HCT116 (cell line): Measurements from ENCODE around the gene RAB33B. TPM values are rescaled to one million over a fixed set of nuclear protein-coding genes. Genes with fewer than 3 reads are reported as not detected.

Experiments
- ATAC-seq: fragments of 200-7000 bp; cut with Tn5 transposase; 2 replicates; pipeline ENCODE4 v1.9.1; 2020; ENCODE audit warnings: mild to moderate bottlenecking, moderate library complexity
- BruUV-seq: library from RNA; stranded (reverse); fragments of 400-500 nt; replicated peaks from 2 replicates; lab custom pipeline; 2021; lab: Mats Ljungman, UMichigan
- CTCF ChIA-PET: fragments of 300-600 bp; sonication (Branson Sonifier 250); formaldehyde crosslinking; loops from one replicate; lab custom pipeline; 2021; ENCODE audit warnings: antibody characterized with exemption; lab: Charles Lee
- POLR2A ChIA-PET: fragments of 300-600, 350-600 bp; sonication (Branson Sonifier 250); formaldehyde crosslinking; loops from one replicate; lab custom pipeline; 2021; ENCODE audit warnings: antibody characterized with exemption; lab: Charles Lee
- RAD21 ChIA-PET, 2 experiments: fragments of 300-600 bp; sonication (Branson Sonifier 250); formaldehyde crosslinking; loops; one replicate each; lab custom pipeline; 2023; ENCODE audit warnings: low total read pairs in 2 of 2; ENCODE audit not compliant: uncharacterized antibody in 2 of 2, unreplicated experiment in 2 of 2, low non-redundant PET in 1 of 2; lab: Charles Lee
- DNase-seq: peaks from one replicate; pipeline ENCODE4 v3.0.0-alpha.2; 2010; ENCODE audit warnings: low read depth, low spot score
- H2AFZ ChIP-seq: fragments of 200-600 bp; shearing (Covaris generic), sonication (generic); 2 replicates; pipeline ENCODE4 v1.6.1; 2017; ENCODE audit warnings: low read depth, mixed run types, mixed read lengths, antibody characterized with exemption, low read length; ENCODE audit not compliant: poor library complexity, severe bottlenecking
- H3K27ac ChIP-seq: 2 replicates; pipeline ENCODE4 v1.5.1; 2012; ENCODE audit warnings: low read depth, low read length
- H3K27me3 ChIP-seq: fragments of 200-600 bp; sonication (generic); 2 replicates; pipeline ENCODE4 v1.6.1; 2016; ENCODE audit warnings: mixed run types, low read length, mixed read lengths; ENCODE audit not compliant: insufficient read depth
- H3K36me3 ChIP-seq, 2 experiments: fragments of 200-500 bp in 1 of 2; fragments of 200-600 bp in 1 of 2; sonication (Bioruptor generic) in 1 of 2; sonication (generic) in 1 of 2; 2 replicates each; pipeline versions ENCODE4 v1.5.1 to v1.6.1; 2014 to 2016; ENCODE audit warnings: low read length in 2 of 2, inconsistent platforms in 1 of 2, mixed read lengths in 1 of 2, mixed run types in 1 of 2; ENCODE audit not compliant: insufficient read depth in 2 of 2, control insufficient read depth in 1 of 2
- H3K4me1 ChIP-seq, 2 experiments: fragments of 200-600 bp in 1 of 2; sonication (generic) in 1 of 2; 2 replicates each; pipeline versions ENCODE4 v1.5.1 to v1.6.1; 2012 to 2017; ENCODE audit warnings: low read length in 2 of 2, inconsistent platforms in 1 of 2, mild to moderate bottlenecking in 1 of 2, mixed read lengths in 1 of 2, mixed run types in 1 of 2, moderate library complexity in 1 of 2; ENCODE audit not compliant: insufficient read depth in 2 of 2, control insufficient read depth in 1 of 2
- H3K4me2 ChIP-seq: fragments of 200-600 bp; sonication (generic); 2 replicates; pipeline ENCODE4 v1.6.1; 2017; ENCODE audit warnings: mixed run types, low read length, mixed read lengths
- H3K4me3 ChIP-seq, 2 experiments: fragments of 200-600 bp in 1 of 2; sonication (generic) in 1 of 2; replicated peaks in 1 of 2; 2 replicates each; pipeline ENCODE4 v1.5.1; 2011 to 2016; ENCODE audit warnings: low read length in 2 of 2, control low read depth in 1 of 2, low read depth in 1 of 2, mild to moderate bottlenecking in 1 of 2, mixed read lengths in 1 of 2, mixed run types in 1 of 2
- H3K79me2 ChIP-seq: fragments of 200-600 bp; sonication (generic); 2 replicates; pipeline ENCODE4 v1.6.1; 2017; ENCODE audit warnings: mild to moderate bottlenecking, mixed run types, low read length, moderate library complexity, mixed read lengths; ENCODE audit not compliant: insufficient read depth
- H3K9ac ChIP-seq: fragments of 200-600 bp; sonication (generic); 2 replicates; pipeline ENCODE4 v1.6.1; 2016; ENCODE audit warnings: low read length, mixed read lengths
- H3K9me2 ChIP-seq: fragments of 200-600 bp; sonication (generic), shearing (Covaris generic); 2 replicates; pipeline ENCODE4 v1.6.1; 2017; ENCODE audit warnings: mixed run types, mild to moderate bottlenecking, moderate library complexity; ENCODE audit not compliant: insufficient read depth
- H3K9me3 ChIP-seq, 2 experiments: fragments of 200-500 bp in 1 of 2; fragments of 200-600 bp in 1 of 2; sonication (Bioruptor generic) in 1 of 2; sonication (generic) in 1 of 2; 2 replicates each; pipeline ENCODE4 v1.6.1; 2014 to 2017; ENCODE audit warnings: low read length in 2 of 2, mixed read lengths in 2 of 2, inconsistent platforms in 1 of 2, low read depth in 1 of 2, mild to moderate bottlenecking in 1 of 2, mixed run types in 1 of 2, moderate library complexity in 1 of 2; ENCODE audit not compliant: control insufficient read depth in 1 of 2, insufficient read depth in 1 of 2
- H4K20me1 ChIP-seq: fragments of 200-600 bp; sonication (generic), shearing (Covaris generic); 2 replicates; pipeline ENCODE4 v1.6.1; 2017; ENCODE audit warnings: mixed run types, mild to moderate bottlenecking, moderate library complexity; ENCODE audit not compliant: insufficient read depth
- CTCF ChIP-seq, 3 experiments: fragments of 200-600 bp in 1 of 3; sonication (generic) in 1 of 3; IDR thresholded peaks in 2 of 3; conservative IDR thresholded peaks in 1 of 3; 2 replicates each; pipeline ENCODE4 v1.5.1; 2012 to 2017; ENCODE audit warnings: low read depth in 2 of 3, low read length in 2 of 3, antibody characterized with exemption in 1 of 3, borderline replicate concordance in 1 of 3, control low read depth in 1 of 3, mild to moderate bottlenecking in 1 of 3, mixed read lengths in 1 of 3, mixed run types in 1 of 3, moderate library complexity in 1 of 3; ENCODE audit not compliant: insufficient read depth in 1 of 3
- RAD21 ChIP-seq: IDR thresholded peaks from 2 replicates; pipeline ENCODE4 v1.6.1; 2012; ENCODE audit warnings: low read depth, mild to moderate bottlenecking
- SIN3A ChIP-seq: IDR thresholded peaks from 2 replicates; pipeline ENCODE4 v1.6.1; 2012; ENCODE audit warnings: low read depth
- ZNF274 ChIP-seq: fragments of 200-500 bp; sonication (Bioruptor generic); IDR thresholded peaks from 2 replicates; pipeline ENCODE4 v1.6.1; 2014; ENCODE audit warnings: mild to moderate bottlenecking, low read depth, low read length, inconsistent platforms
- intact Hi-C: fragments of 100-400 bp; cut with micrococcal nuclease; formaldehyde crosslinking; loops from 2 replicates; pipeline ENCODE4 v1.10.0; 2022
- total RNA-seq: library from RNA; stranded (reverse); gene quantifications from one replicate; pipeline ENCODE4 v1.2.1, GENCODE V29; 2021; ENCODE audit not compliant: unreplicated experiment

Gene RAB33B
- total RNA-seq, 1 experiment from 2014 or later: 5.4 TPM

- Histone ChIP-seq H3K4me2 (no peak overlapping the region), H3K27me3 (no peaks in the 10 kb centered on the region), H3K36me3 (peaks cover 8 to 13% of the 10 kb centered on the region in 2 experiments; a peak in 2 of 4 replicates), H4K20me1 (no peaks in the 10 kb centered on the region), H2AFZ (no peak overlapping the region), H3K4me3 (no peak overlapping the region), H3K4me1 (no peaks in the 10 kb centered on the region), H3K9ac (no peak overlapping the region), H3K27ac (no peak overlapping the region), H3K79me2 (no peaks in the 10 kb centered on the region), H3K9me3 (no peaks in the 10 kb centered on the region), H3K9me2 (no peaks in the 10 kb centered on the region)
- POLR2A ChIA-PET: no interaction called here
- DNase-seq (no peak), ATAC-seq (peak; percentile 76)
- intact Hi-C loops: no loop called here
- peak; percentile 45 for TF ChIP-seq RAD21
- peak in 2 of 3 experiments; percentile 48 to 59; a peak in 4 of 6 replicates for TF ChIP-seq CTCF (IDR thresholded peaks at IDR 0.05 in 2 of 3, conservative IDR thresholded peaks at IDR 0.05 in 1 of 3; ENCODE audit: borderline replicate concordance in 1 of 3, insufficient read depth in 1 of 3, low read depth in 2 of 3, low read length in 2 of 3)
- TF ChIP-seq ZNF274: no peak
- CTCF ChIA-PET: interaction anchor here (1.0 to 2.0 kb wide), 2 partner anchors 12 to 16 kb away, joined by 3 to 8 read pairs; no protein-coding TSS in a partner anchor
- BruUV-seq: no TSS peak
- RAD21 ChIA-PET: no interaction called here
Measured at GRCh38 chr4:139509727-139510410, 55.9 kb downstream of the RAB33B start.

- ChIA-PET POLR2A (no interaction called here), CTCF (no interaction called here), RAD21 (no interaction called here)
- intact Hi-C loops: loop anchor here (1.0 kb wide), 1 partner anchor 23 kb away; no protein-coding TSS in a partner anchor
- H3K79me2 ChIP-seq: no peaks in the 10 kb centered on the region
- TF ChIP-seq SIN3A: no peak
- DNase-seq (no peak), ATAC-seq (no peak)
- H3K27me3 ChIP-seq: no peaks in the 10 kb centered on the region
- no peak overlapping the region for H2AFZ ChIP-seq
- H3K9me2 ChIP-seq: no peaks in the 10 kb centered on the region
- no peak overlapping the region for H3K9ac ChIP-seq
- H3K36me3 ChIP-seq: peaks cover 13 to 14% of the 10 kb centered on the region in 2 experiments; a peak in 2 of 4 replicates
- H3K4me2 ChIP-seq: no peak overlapping the region
- BruUV-seq: no TSS peak
- H3K4me3 ChIP-seq: no peak overlapping the region
- no peaks in the 10 kb centered on the region for H3K4me1 ChIP-seq
- H3K27ac ChIP-seq: no peak overlapping the region
- no peaks in the 10 kb centered on the region for H3K9me3 ChIP-seq
- H4K20me1 ChIP-seq: no peaks in the 10 kb centered on the region
Measured at GRCh38 chr4:139511320-139511719, 57.4 kb downstream of the RAB33B start.
